Activated CD4-positive, alpha-beta T cell treated with anti-CD3 and anti-CD28 coated beads, Interleukin-2, amount 50 U/mL, for 4 hours (primary cell): Measurements from ENCODE around the gene GPR107.

Experiments used
- DNase-seq, 2 experiments: peaks; one replicate each; pipeline ENCODE4 v3.0.0-alpha.2; 2020

GPR107 gene

DNA sequence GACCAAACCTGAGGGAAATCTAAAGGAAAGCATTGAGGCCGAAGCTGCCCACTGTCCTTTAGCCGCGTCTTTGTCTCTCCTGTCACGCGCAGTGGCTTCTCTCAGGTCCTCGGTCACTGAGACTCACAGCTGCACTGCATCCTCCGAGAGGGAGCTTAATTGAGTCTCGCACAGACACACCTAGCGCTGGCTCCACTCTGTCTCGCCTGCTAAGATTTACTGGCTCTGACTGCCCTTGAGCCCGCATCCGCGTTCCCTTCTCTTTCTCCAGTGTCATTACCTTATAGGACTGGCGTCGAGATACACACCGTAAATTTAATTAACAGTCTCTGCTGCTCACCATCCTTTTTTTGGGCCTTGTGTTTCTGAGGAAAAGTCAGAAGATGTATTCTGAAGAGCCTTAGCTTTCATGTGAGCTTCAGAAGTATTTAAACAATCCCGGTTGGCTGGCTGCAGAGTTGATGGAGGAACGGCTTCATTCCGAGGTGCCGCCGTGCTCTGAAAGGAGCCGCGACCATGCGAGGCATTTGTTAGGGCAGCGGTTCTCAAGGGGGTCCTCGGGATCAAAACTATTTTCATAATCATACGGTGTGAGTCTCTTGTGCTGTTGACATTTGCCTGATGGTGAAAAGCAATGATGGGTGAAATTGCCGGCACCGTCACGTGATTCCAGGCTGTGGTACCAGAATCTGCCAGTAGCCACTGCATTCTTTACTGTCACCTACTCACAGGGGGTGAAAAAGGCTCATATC is 58.3 kb downstream of the GPR107 start:
- no peak for DNase-seq

DNA sequence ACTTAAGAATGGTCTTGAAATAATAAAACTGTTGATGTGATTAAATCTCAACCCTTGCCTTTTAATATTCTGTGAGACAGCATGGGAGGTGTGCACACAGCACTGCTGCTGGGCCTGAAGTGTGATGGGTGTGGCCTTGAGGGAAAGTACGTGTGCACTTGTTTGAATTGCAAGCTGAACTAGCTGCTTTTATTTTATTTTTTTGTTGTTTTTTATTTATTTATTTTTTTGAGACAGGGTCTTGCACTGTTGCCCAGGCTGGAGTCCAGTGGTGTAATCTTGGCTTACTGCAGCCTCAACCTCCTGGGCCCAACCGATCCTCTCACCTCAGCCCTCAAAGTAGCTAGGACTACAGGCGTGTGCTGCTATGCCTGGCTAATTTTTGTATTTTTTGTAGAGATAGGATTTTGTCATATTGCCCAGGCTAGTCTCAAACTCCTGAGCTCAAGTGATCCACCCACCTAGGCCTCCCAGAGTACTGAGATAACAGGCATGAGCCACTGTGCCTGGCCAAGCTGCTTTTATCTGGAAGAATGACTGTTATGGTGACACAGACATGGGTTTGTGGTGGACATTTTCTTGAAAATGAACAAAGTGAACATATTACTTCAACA is 58.9 kb downstream of the GPR107 start:
- DNase-seq: no peak

- no peak for DNase-seq
Observed at GRCh38 chr9:130114741-130115140, 61.0 kb downstream of the GPR107 start.

- DNase-seq: no peak
Observed at GRCh38 chr9:130116346-130116745, 62.6 kb downstream of the GPR107 start.

GRCh38 chr9:130117376-130117775 is 63.7 kb downstream of the GPR107 start:
- DNase-seq: no peak

DNA sequence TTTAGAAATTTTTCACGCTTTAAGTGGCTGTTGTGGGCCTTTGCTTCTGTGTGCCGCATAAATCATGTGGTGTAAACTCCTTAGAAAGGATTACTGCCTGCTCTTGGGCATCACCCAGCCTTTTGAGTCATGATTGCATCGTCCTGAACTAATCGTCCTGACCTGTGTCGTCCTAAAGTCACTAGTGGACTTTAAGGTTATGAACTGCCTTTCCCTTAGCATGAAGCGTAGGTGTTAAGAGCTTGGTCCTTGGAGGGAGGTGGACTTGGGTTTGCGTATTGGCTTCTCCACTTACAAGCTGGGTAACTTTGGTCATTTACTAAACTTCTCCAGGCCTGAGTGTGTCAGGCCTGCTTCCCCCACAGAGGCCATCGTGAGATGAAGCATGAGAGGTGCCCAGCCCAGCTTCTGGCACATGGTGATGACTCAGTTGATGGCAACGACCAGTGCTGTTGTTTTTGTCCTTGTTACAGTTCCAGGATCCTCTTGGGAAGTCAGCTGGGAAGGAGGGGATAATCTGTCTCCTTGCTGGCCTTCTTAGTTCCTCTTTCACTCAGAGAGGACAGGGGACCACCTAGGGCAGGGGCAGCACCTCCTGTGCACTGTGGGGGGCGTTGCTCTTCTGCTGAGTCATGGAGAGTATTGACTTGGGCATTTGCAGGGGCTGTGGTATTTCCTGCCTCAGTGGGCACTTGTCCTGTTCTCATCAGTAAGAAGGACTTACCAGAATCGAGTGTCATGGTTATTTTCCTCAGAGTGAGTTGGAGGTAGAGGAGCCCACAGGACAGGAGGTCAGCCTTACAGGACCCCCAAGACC is 64.3 kb downstream of the GPR107 start:
- no peak for DNase-seq

- DNase-seq: no peak
Observed at GRCh38 chr9:130118841-130119518, 65.3 kb downstream of the GPR107 start.

DNA sequence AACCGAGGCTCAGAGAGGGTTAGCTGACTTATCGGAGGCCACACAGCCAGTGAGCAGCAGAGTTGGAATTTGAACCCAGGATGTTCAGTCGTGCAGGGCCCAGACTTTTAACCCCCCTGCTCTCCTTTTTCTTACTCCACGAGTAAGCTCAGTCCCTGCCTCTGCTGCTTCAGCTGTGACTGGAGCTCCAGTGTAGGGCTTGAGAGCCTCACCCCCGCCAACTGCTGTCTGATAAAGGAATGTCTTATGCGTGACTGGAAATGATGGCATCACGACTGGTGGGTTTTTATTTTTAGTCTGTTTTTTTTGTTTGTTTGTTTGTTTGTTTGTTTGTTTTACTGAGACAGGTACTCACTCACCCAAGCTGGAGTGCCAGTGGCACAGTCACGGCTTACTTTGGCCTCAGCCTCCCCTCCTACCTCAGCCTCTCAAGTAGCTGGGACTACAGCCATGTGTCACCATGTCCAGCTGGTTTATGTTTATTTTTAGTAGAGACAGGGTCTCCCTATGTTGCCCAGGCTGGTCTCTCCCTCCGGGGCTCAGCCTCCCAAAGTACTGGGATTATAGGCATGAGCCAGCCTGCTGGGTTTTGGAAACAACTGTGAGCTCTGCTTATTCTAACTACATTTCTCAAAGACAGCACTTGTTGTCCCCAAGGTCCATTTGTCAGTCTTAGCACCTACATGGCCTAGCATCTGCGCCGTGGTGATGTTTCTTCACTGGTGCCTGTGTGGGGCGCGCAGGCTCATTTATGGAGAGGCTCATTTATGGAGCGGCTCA is 66.0 kb downstream of the GPR107 start:
- DNase-seq: no peak

GRCh38 chr9:130120299-130120587 is 66.5 kb downstream of the GPR107 start:
- no peak for DNase-seq

- no peak for DNase-seq
Observed at GRCh38 chr9:130120832-130121231, 67.1 kb downstream of the GPR107 start.

DNA sequence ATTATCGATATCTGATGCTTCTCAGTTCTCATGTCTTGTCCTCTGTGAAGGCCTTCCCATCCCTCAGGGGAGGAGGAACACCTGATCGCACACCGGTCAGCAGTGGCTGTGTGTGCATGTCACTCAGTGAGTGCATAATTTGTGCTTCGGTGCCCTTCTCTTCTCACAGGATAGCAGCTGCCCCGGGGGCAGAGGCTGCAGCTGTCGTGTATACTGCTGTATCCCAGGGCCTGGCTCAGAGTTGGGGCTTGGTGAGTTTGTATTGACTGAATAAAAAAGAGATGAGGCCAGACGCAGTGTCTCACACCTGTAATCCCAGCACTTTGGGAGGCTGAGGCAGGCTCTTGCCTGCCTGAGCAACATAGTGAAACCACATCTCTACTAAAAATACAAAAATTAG is 68.8 kb downstream of the GPR107 start:
- no peak for DNase-seq

DNA sequence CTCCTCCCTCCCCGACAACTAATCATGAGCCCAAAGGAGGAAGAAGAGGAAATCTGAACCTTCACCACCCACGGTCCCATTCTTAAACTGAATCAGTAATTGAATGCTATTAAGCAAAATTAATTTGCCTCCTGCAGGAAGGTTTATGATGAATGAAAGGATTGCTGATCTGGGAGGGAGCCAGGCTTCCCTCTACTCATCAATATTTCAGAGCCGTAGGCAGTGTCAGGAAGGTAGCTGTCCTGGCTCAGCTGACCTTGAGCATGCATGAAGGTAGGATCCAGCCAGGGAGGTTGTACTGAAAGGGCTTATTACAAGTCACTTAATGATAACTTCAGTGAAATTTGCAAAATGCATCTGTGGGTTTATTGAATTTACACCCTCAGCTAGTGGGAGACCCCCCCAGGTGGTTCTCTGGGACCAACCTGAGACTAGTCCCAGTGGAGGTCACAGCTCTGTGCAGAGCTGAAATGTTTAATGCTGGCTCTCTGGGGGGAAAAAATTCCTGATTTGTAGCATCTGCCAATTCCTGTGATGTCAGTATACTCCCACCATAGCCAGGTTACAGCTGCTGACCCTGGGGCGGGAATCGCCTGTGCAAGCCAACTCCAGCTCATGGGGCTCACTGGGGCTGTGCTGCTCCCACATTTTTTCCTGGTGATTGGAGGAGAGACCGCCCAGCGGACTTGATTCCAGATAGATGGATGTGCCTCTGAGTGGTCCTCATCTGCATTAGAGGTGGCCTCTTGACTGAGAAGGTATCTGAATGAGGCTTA is 70.6 kb downstream of the GPR107 start:
- DNase-seq: no peak

DNA sequence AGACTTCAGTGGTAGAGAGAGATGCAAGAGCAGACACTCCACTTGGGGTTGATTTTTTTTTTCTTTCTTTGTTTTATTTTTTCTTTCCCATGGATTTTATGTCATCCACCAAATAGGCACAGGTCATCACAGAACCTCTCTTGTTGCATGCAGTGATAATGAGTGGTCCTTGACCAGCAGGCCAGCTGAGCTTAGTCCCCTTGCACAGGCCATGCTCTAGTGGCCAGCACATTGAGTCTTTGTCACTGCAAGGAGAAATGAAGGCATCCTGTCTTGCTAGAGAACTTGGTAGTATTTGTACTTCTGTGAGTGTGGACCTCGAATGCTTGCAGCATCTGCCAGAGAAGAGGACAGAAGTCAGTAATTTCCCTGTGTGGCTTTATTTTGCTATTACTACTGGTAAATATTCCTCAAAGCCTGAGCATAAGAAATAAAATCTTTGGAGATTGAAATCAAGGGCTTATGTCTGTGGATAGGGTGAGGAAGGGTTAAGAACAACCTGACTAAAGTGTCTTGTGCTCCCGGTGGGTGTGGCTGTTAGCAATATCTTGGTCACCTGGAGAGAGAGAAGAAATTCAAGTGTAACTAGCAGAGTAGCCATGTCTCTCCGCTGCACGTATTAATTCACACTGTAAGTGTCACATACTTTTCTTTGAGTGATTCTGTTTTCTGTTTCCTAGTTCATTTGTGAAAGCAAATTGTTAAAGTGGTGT is 73.2 kb downstream of the GPR107 start:
- DNase-seq: no peak

- peak; percentile 71 to 72 for DNase-seq
Observed at GRCh38 chr9:130128251-130128650, 74.5 kb downstream of the GPR107 start.

- DNase-seq: peak; percentile 59 to 61
Observed at GRCh38 chr9:130128733-130129431, 75.2 kb downstream of the GPR107 start.

- peak; percentile 20 to 28 for DNase-seq
Observed at GRCh38 chr9:130129432-130130061, 75.8 kb downstream of the GPR107 start.

DNA sequence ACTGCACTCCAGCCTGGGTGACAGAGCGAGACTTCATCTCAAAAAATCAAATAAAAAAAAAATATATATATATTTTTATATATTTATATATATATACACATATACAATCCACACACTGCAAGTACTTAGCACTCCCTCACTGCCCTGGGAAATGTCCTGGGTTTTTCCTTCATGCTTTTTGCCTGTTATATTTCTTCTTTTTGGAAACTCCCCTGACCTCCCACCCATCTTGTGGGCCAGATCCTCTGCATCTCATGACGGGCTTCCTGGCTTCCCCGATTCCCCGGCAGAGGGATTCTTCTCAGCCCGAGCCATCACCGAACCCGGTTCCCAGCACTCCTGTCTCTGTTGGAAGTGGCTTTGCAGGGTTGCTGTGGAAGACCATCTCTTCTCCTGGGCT is 79.0 kb downstream of the GPR107 start:
- no peak for DNase-seq

GRCh38 chr9:130137081-130137640 is 83.5 kb downstream of the GPR107 start:
- DNase-seq: no peak

DNA sequence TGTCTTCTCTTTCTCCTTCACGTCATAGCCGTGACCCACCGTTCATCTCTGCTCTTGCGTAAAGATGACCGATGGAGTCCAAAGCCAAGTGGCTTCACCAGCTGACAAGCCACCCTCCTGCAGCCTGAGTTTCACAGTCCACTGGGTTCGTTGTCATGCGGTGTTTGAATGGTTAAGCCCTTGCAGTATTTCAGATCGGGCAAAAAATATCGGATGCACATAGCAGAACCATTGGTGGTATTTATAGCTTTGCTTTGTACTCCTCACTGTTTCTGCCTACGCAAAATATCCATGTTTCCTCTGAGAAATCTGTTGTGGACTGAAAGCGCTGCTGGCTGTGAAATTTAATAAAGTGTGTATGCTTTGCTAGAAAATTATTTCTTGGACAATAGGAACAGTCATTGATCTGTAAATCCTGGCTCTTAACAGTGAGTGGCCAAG is 84.0 kb downstream of the GPR107 start:
- no peak for DNase-seq
